Smooth muscle cell (in vitro differentiated cells): ENCODE results near the gene TMEM167B. TPM values are rescaled to one million over a fixed set of nuclear protein-coding genes. Genes with fewer than 3 reads are reported as not detected.

Experiments used
- DNase-seq: peaks from one replicate; lab custom pipeline; 2025; ENCODE audit not compliant: unreplicated experiment; lab: John Stamatoyannopoulos, UW
- H2AFZ ChIP-seq: fragments of 200-600 bp; sonication (generic); 2 replicates; pipeline ENCODE4 v1.6.0; 2016; ENCODE audit warnings: antibody characterized with exemption, low read depth, mild to moderate bottlenecking
- H3F3A ChIP-seq: fragments of 200-600 bp; sonication (generic); 2 replicates; pipeline ENCODE4 v1.6.0; 2017; ENCODE audit warnings: antibody characterized with exemption, low read depth
- H3K27ac ChIP-seq: fragments of 200-600 bp; sonication (generic); 2 replicates; pipeline ENCODE4 v1.5.1; 2016; ENCODE audit warnings: low read depth, mild to moderate bottlenecking
- H3K27me3 ChIP-seq: fragments of 200-600 bp; sonication (generic); 2 replicates; pipeline ENCODE4 v1.6.1; 2016; ENCODE audit warnings: low read depth, mild to moderate bottlenecking
- H3K36me3 ChIP-seq: fragments of 200-600 bp; sonication (generic); 2 replicates; pipeline ENCODE4 v1.5.1; 2016; ENCODE audit warnings: low read depth
- H3K4me1 ChIP-seq: fragments of 200-600 bp; sonication (generic); 2 replicates; pipeline ENCODE4 v1.5.1; 2016; ENCODE audit warnings: low read depth
- H3K4me2 ChIP-seq: fragments of 200-600 bp; sonication (generic); 2 replicates; pipeline ENCODE4 v1.6.0; 2016; ENCODE audit warnings: mild to moderate bottlenecking
- H3K4me3 ChIP-seq: fragments of 200-600 bp; sonication (generic); 2 replicates; pipeline ENCODE4 v1.5.1; 2016; ENCODE audit warnings: mild to moderate bottlenecking
- H3K79me2 ChIP-seq: fragments of 200-600 bp; sonication (generic); 2 replicates; pipeline ENCODE4 v1.6.0; 2016; ENCODE audit warnings: low read depth, mild to moderate bottlenecking
- H3K9ac ChIP-seq: fragments of 200-600 bp; sonication (generic); 2 replicates; pipeline ENCODE4 v1.6.0; 2016; ENCODE audit warnings: low read depth
- H3K9me3 ChIP-seq: fragments of 200-600 bp; sonication (generic); replicated peaks from 2 replicates; pipeline ENCODE4 v1.5.1; 2016; ENCODE audit warnings: low read depth
- H4K20me1 ChIP-seq: fragments of 200-600 bp; sonication (generic); 2 replicates; pipeline ENCODE4 v1.6.0; 2016; ENCODE audit warnings: low read depth
- CTCF ChIP-seq: fragments of 200-600 bp; sonication (generic); IDR thresholded peaks from 2 replicates; pipeline ENCODE4 v1.5.1; 2017; ENCODE audit warnings: borderline replicate concordance, mild to moderate bottlenecking, antibody characterized with exemption; ENCODE audit not compliant: insufficient read depth, poor library complexity, severe bottlenecking
- WGBS: methylation state at CpG from one replicate; pipeline ENCODE4 v1.1.7; 2016; ENCODE audit warnings: low lambda C conversion rate; 5-methylcytosine and 5-hydroxymethylcytosine counted together
- polyA plus RNA-seq: library from polyadenylated mRNA; unstranded; fragments of >200 nt; fragmentation: Nextera tagmentation; extraction: Ambion mirVana; gene quantifications from 2 replicates; pipeline ENCODE4 v1.2.1, GENCODE V29; 2016
- total RNA-seq: library from RNA; depleted of rRNA; stranded (reverse); fragments of >200 nt; gene quantifications from 2 replicates; pipeline ENCODE4 v1.2.3, GENCODE V29; 2014

TMEM167B gene
- total and polyA plus RNA-seq, 2 experiments from 2014 or later: 24.2 to 31.6 TPM

DNA sequence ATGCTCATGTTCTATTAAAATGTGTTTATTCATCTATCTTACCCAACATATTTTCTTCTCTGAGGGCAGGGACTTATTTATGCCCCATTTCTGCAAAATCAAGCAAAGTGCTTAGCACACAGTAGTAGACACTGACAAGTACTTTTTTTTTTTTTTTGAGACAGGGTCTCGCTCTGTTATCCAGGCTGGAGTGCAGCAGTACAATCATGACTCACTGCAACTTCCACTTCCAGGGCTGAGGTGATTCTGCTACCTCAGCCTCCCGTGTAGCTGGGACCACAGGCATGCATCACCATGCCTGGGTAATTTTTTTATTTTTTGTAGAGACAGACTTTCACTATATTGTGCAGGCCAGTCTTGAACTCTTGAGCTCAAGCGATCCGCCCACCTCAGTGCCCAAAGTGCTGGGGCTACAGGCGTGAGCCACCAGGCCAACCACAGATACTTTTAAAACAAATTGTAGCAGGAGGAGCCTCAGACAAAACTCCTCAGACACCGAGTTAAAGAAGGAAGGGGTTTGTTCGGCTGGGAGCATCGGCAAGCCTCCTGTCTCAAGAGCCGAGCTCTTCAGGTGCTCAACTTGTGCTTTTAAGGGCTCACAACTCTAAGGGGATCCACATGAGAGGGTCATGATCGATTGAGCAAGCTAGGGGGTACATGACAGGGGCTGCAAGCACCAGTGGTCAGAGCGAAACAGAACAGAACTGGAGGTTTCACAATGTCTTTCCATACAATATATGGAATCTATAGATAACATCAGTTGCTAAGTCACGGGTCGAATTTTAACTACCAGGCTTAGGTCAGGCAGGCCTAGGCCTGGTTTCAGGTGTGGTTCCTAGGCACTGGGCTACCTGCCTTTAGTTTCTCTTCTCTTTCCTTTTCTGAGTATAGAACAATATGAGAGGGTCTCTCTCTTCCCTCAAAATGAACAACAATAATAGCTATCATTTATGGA is 5.7 kb upstream of the TMEM167B start:
- Histone ChIP-seq H4K20me1 (no peaks in the 10 kb centered on the region), H3K79me2 (no peaks in the 10 kb centered on the region), H2AFZ (no peak overlapping the region), H3K4me1 (no peaks in the 10 kb centered on the region), H3K36me3 (no peaks in the 10 kb centered on the region), H3K4me3 (no peak overlapping the region), H3K4me2 (no peak overlapping the region), H3K9ac (no peak overlapping the region), H3K9me3 (no peaks in the 10 kb centered on the region), H3K27me3 (no peaks in the 10 kb centered on the region), H3K27ac (no peak overlapping the region), H3F3A (no peaks in the 10 kb centered on the region)
- TF ChIP-seq CTCF: no peak
- no peak for DNase-seq
- 78% methylated on average over 13 of the region's 13 CpGs for WGBS

- TF ChIP-seq CTCF: peak; percentile 39
- Histone ChIP-seq H4K20me1 (no peaks in the 10 kb centered on the region), H3K27me3 (no peaks in the 10 kb centered on the region), H3K4me1 (peaks cover 13% of the 10 kb centered on the region), H3K9me3 (no peaks in the 10 kb centered on the region), H3K27ac (peak overlapping the region; percentile 93), H3K79me2 (peaks cover 34% of the 10 kb centered on the region), H3F3A (peaks cover 11% of the 10 kb centered on the region), H3K4me2 (peak overlapping the region; percentile 95), H3K9ac (no peak overlapping the region), H3K4me3 (peak overlapping the region; percentile 91), H3K36me3 (peaks cover 3% of the 10 kb centered on the region), H2AFZ (no peak overlapping the region)
- WGBS: 75% methylated on average over 31 of the region's 31 CpGs
- DNase-seq: no peak
Measured at GRCh38 chr1:109089242-109090015, 1.1 kb upstream of the TMEM167B start.

DNA sequence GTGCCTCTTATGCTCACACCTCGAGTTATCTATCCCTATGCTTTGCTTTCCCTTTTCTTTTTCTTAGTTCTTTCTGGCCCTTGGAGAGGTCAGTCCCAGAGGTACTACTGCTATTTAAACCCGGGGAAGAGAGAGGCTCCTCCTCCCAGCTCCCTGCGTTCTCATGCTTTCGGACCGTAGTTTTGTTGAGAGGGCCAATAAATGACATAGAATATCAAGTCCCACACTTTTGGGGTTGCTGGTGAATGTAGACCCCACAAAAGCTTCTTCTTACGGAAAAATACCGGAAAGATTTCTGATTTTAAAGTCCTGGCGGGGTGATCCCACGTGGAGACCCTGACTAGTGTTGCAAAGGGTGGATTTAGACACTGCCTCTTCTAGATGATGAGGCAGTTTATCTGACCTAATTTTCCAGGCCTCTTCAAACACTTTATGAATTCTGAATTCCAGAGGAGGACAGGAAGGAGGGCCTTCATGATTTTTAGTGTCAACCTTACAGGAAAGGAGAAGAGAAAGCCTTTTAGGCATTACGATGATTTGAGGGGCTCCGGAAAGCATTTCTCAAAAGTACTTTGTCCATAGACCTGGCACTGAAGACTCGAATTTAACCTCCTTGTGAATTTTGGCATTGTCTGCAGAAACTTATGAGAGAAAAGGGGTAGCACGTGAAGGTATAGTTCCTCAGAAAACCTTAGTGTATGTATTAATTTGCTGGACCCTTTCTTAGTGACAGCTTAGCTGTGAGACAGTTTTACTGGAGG is 694 bp downstream of the TMEM167B start:
- Histone ChIP-seq H3K9me3 (no peaks in the 10 kb centered on the region), H4K20me1 (peaks cover under 1% of the 10 kb centered on the region), H3K4me2 (peak overlapping the region; percentile 95), H3K4me1 (peaks cover 13% of the 10 kb centered on the region), H3F3A (peaks cover 18% of the 10 kb centered on the region), H3K27ac (peak overlapping the region; percentile 93), H3K36me3 (peaks cover 7% of the 10 kb centered on the region), H3K4me3 (peak overlapping the region; percentile 91), H2AFZ (peak overlapping the region; percentile 93), H3K9ac (peak overlapping the region; percentile 96), H3K79me2 (peaks cover 38% of the 10 kb centered on the region), H3K27me3 (no peaks in the 10 kb centered on the region)
- DNase-seq: no peak
- 6% methylated on average over 13 of the region's 13 CpGs for WGBS
- no peak for TF ChIP-seq CTCF
